ENCODE data around the gene NFKBIB. TPM values are rescaled to one million over a fixed set of nuclear protein-coding genes. Genes with fewer than 3 reads are reported as not detected.

The NFKBIB gene
- total and polyA plus RNA-seq, 2 of the 13 experiments (the other 11 are each of a cell fraction or from before 2014, with no cell fraction given), result 8.6 to 14.9 TPM

- TF ChIP-seq ZNF446 (CRISPR knock-in tag; IDR thresholded peaks at IDR 0.05), result no peak
- no peak for TF ChIP-seq ZNF552 (CRISPR knock-in tag; IDR thresholded peaks at IDR 0.05; ENCODE audit: borderline replicate concordance)
- no peak for TF ChIP-seq FOXP1 (IDR thresholded peaks at IDR 0.05)
- no peak for TF ChIP-seq FOXP1 (CRISPR knock-in tag; IDR thresholded peaks at IDR 0.05)
- no peak; the same call in 1 of the 2 replicates for TF ChIP-seq YEATS2 (CRISPR knock-in tag; IDR thresholded peaks at IDR 0.05; ENCODE audit: borderline replicate concordance)
- TF ChIP-seq DDIT3 (CRISPR knock-in tag; IDR thresholded peaks at IDR 0.05), result no peak
- no peak for TF ChIP-seq KLF9 (CRISPR knock-in tag; IDR thresholded peaks at IDR 0.05; ENCODE audit: low read depth)
- TF ChIP-seq ZNF513 (CRISPR knock-in tag; conservative IDR thresholded peaks at IDR 0.05), result no peak
- 0 out of 2 replicates have a peak, but pooled peaks have one; percentile 34 for TF ChIP-seq SNAI1 (CRISPR knock-in tag; IDR thresholded peaks at IDR 0.05; ENCODE audit: borderline replicate concordance)
- no peak for TF ChIP-seq PRDM4 (CRISPR knock-in tag; IDR thresholded peaks at IDR 0.05; ENCODE audit: borderline replicate concordance)
- TF ChIP-seq THAP7 (CRISPR knock-in tag; IDR thresholded peaks at IDR 0.05), result peak; percentile 88; the same call in 1 of the 2 replicates
- no peak for TF ChIP-seq ARHGAP35 (CRISPR knock-in tag; IDR thresholded peaks at IDR 0.05; ENCODE audit: borderline replicate concordance)
- peak; percentile 39; the same call in 1 of the 2 replicates for TF ChIP-seq ZNF317 (CRISPR knock-in tag; IDR thresholded peaks at IDR 0.05)
- no peak for TF ChIP-seq RBM22 (optimal IDR thresholded peaks at IDR 0.05; ENCODE audit: low read length)
- TF ChIP-seq DPF2 (CRISPR knock-in tag; IDR thresholded peaks at IDR 0.05; ENCODE audit: borderline replicate concordance, low read depth), result no peak
- TF ChIP-seq ZNF225 (CRISPR knock-in tag; IDR thresholded peaks at IDR 0.05), result no peak; the same call in 1 of the 2 replicates
- 0 out of 2 replicates have a peak, but pooled peaks have one; percentile 47 for TF ChIP-seq ZNF136 (CRISPR knock-in tag; IDR thresholded peaks at IDR 0.05; ENCODE audit: low read depth)
- no peak for TF ChIP-seq KLF16 (CRISPR knock-in tag; IDR thresholded peaks at IDR 0.05)
- no peak for TF ChIP-seq ZNF598 (CRISPR knock-in tag; IDR thresholded peaks at IDR 0.05; ENCODE audit: borderline replicate concordance)
- TF ChIP-seq ZKSCAN1 (IDR thresholded peaks at IDR 0.05; ENCODE audit: low read length), result no peak
- no peak for TF ChIP-seq TEAD2 (CRISPR knock-in tag; IDR thresholded peaks at IDR 0.05)
- TF ChIP-seq BRD4 (CRISPR knock-in tag; IDR thresholded peaks at IDR 0.05), result no peak
- no peak for TF ChIP-seq ZNF652 (CRISPR knock-in tag; IDR thresholded peaks at IDR 0.05; ENCODE audit: borderline replicate concordance, low read depth)
- no peak for TF ChIP-seq MBNL3 (CRISPR knock-in tag; conservative IDR thresholded peaks at IDR 0.05)
- peak; percentile 68 for TF ChIP-seq KDM5A (IDR thresholded peaks at IDR 0.05; ENCODE audit: borderline replicate concordance, low read length)
Measured at GRCh38 chr19:38930776-38931520, 31.2 kb downstream of the NFKBIB start, which contains the start of gene MRPS12 (continued).
